Loucy (cell line): ENCODE results near the gene RMRP.

Experiments
- H2AFZ ChIP-seq: fragments of 200-600 bp; sonication (generic); 2 replicates; pipeline ENCODE4 v1.6.0; 2016; ENCODE audit warnings: antibody characterized with exemption, mild to moderate bottlenecking, low read length, moderate library complexity
- H3F3A ChIP-seq: fragments of 200-600 bp; 2 replicates; pipeline ENCODE4 v1.6.0; 2016; ENCODE audit warnings: antibody characterized with exemption, low read depth, mild to moderate bottlenecking
- H3K27me3 ChIP-seq: fragments of 200-600 bp; sonication (generic); 2 replicates; pipeline ENCODE4 v1.6.1; 2014; ENCODE audit warnings: low read length, mild to moderate bottlenecking; ENCODE audit not compliant: insufficient read depth, poor library complexity, severe bottlenecking
- H3K36me3 ChIP-seq: fragments of 200-600 bp; sonication (generic); 2 replicates; pipeline ENCODE4 v1.6.1; 2016; ENCODE audit warnings: low read length; ENCODE audit not compliant: insufficient read depth
- H3K4me1 ChIP-seq: fragments of 200-600 bp; sonication (generic); 2 replicates; pipeline ENCODE4 v1.5.1; 2014; ENCODE audit warnings: low read length, mild to moderate bottlenecking; ENCODE audit not compliant: insufficient read depth, poor library complexity, severe bottlenecking
- H3K4me2 ChIP-seq: fragments of 200-600 bp; sonication (generic); 2 replicates; pipeline ENCODE4 v1.6.0; 2014; ENCODE audit warnings: antibody characterized with exemption, low read length, low read depth, mild to moderate bottlenecking; ENCODE audit not compliant: poor library complexity, severe bottlenecking
- H3K4me3 ChIP-seq: fragments of 200-600 bp; sonication (generic); 2 replicates; pipeline ENCODE4 v1.5.1; 2014; ENCODE audit warnings: low read length, mild to moderate bottlenecking, mixed read lengths; ENCODE audit not compliant: poor library complexity, severe bottlenecking
- H3K79me2 ChIP-seq: fragments of 200-600 bp; sonication (generic); 2 replicates; pipeline ENCODE4 v1.6.1; 2014; ENCODE audit warnings: low read length; ENCODE audit not compliant: insufficient read depth
- H3K9ac ChIP-seq: fragments of 200-600 bp; sonication (generic); 2 replicates; pipeline ENCODE4 v1.6.0; 2014; ENCODE audit warnings: mild to moderate bottlenecking, low read depth, low read length, moderate library complexity; ENCODE audit not compliant: poor library complexity, severe bottlenecking
- H3K9me2 ChIP-seq: fragments of 200-600 bp; sonication (generic); replicated peaks from 2 replicates; pipeline ENCODE4 v1.6.1; 2016; ENCODE audit warnings: low read depth, low read length, mixed read lengths
- H3K9me3 ChIP-seq: fragments of 200-600 bp; sonication (generic); 2 replicates; pipeline ENCODE4 v1.6.1; 2014; ENCODE audit warnings: mild to moderate bottlenecking, antibody characterized with exemption, low read length, low read depth; ENCODE audit not compliant: insufficient read depth
- H4K20me1 ChIP-seq: fragments of 200-600 bp; sonication (generic); 2 replicates; pipeline ENCODE4 v1.6.0; 2014; ENCODE audit warnings: antibody characterized with exemption, low read length, mild to moderate bottlenecking; ENCODE audit not compliant: insufficient read depth, poor library complexity, severe bottlenecking
- CTCF ChIP-seq: fragments of 200-600 bp; sonication (generic); conservative IDR thresholded peaks from 2 replicates; pipeline ENCODE4 v1.5.1; 2014; ENCODE audit warnings: mild to moderate bottlenecking, antibody characterized with exemption, low read length
- EZH2phosphoT487 ChIP-seq: fragments of 200-600 bp; IDR thresholded peaks from 2 replicates; pipeline ENCODE4 v1.6.1; 2018; ENCODE audit warnings: antibody characterized with exemption, mild to moderate bottlenecking, moderate library complexity, borderline replicate concordance

Gene RMRP

DNA sequence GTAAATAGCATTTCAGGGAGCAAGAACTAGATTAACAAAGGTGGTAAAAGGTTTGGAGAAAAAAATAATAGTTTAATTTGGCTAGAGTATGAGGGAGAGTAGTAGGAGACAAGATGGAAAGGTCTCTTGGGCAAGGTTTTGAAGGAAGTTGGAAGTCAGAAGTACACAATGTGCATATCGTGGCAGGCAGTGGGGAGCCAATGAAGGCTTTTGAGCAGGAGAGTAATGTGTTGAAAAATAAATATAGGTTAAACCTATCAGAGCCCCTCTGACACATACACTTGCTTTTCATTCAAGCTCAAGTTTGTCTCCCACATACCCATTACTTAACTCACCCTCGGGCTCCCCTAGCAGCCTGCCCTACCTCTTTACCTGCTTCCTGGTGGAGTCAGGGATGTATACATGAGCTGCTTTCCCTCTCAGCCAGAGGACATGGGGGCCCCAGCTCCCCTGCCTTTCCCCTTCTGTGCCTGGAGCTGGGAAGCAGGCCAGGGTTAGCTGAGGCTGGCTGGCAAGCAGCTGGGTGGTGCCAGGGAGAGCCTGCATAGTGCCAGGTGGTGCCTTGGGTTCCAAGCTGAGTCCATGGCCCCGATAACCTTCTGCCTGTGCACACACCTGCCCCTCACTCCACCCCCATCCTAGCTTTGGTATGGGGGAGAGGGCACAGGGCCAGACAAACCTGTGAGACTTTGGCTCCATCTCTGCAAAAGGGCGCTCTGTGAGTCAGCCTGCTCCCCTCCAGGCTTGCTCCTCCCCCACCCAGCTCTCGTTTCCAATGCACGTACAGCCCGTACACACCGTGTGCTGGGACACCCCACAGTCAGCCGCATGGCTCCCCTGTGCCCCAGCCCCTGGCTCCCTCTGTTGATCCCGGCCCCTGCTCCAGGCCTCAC, 15.6 kb upstream of the RMRP start, which contains the start of gene CA9:
Gene CA9 (plus strand): TSS at position 797 of the 893 bp plus-strand sequence. CDS start 32 bp downstream, at position 829.
- no peak within 1 kb of the TSS for H3K4me3 ChIP-seq
- no peaks in the 10 kb centered on the region for H4K20me1 ChIP-seq
- no peaks in the 10 kb centered on the region for H3K27me3 ChIP-seq
- H3F3A ChIP-seq = no peaks in the 10 kb centered on the region
- no peaks in the 10 kb centered on the region for H3K79me2 ChIP-seq
- H3K9me2 ChIP-seq = no peaks in the 10 kb centered on the region
- no peaks in the 10 kb centered on the region for H3K4me1 ChIP-seq
- no peak within 1 kb of the TSS for H3K4me2 ChIP-seq
- no peak within 1 kb of the TSS for H2AFZ ChIP-seq
- TF ChIP-seq CTCF (no peak), EZH2phosphoT487 (no peak)
- no peaks in the 10 kb centered on the region for H3K36me3 ChIP-seq
- H3K9ac ChIP-seq = no peak within 1 kb of the TSS
- H3K9me3 ChIP-seq = no peaks in the 10 kb centered on the region

DNA sequence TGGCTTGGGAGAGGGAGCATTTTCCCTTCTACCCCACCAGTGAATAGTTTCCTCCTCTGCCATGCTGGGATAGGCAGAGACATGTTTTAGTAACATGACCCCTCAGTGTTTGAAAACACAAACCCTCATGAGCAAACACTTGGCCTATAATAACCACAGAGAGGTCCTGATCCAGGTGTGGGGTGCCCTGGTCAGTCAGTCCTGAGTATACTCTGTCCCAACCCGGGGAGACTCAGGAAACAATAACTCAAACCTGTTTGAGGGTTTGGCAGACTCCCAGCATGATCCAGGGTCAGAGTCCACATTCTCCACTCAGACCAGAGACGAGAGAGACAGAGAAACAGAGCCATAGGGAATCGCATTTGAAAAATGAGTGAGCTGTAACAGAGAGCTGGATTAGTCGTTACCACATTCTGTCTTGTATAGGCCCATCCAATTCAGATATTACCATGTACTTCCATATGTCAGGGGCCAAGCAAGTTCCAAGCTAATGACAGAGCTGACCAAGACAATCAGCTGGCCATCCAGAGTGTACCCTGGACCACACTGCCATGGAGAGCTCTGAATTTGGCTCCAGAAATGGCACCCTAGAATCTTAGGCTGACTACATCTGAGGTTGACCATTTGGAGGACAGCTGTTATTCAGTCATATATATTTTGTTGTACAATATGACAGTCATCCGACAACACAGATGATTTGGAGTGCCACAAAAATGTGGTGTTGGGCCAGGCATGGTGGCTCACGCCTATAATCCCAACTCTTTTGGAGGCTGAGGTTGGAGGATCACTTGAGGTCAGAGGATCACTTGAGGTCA, 11.7 kb upstream of the RMRP start:
- Histone ChIP-seq H3K9me2 (no peaks in the 10 kb centered on the region), H3F3A (0 out of 2 replicates have a peak, but pooled peaks cover 1% of the 10 kb centered on the region), H2AFZ (no peak overlapping the region)

DNA sequence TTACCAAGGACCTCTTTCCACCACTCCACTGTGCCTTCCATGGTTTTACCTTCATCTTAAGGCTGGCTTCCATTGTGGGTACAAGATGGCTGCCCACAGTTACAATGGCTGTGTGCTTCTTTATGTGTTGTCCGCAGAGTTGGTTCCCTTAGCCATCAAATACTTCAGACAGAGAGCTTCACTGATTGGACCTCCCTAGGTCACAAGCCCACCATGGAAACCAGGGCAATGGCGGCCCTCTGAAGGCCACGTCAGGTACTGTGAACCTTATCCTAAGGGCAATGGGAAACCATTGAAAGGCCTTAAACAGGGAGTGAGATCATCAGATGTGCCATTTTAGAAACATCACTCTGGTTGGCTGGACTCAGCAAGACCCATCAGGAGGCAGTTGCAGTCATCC, 10.1 kb upstream of the RMRP start:
- Histone ChIP-seq H3K36me3 (no peaks in the 10 kb centered on the region), H3K4me3 (no peak overlapping the region), H3K9me2 (no peaks in the 10 kb centered on the region), H3K9me3 (no peaks in the 10 kb centered on the region), H4K20me1 (no peaks in the 10 kb centered on the region), H3F3A (0 out of 2 replicates have a peak, but pooled peaks cover 10% of the 10 kb centered on the region), H3K4me1 (peaks cover 23% of the 10 kb centered on the region), H3K79me2 (peaks cover 25% of the 10 kb centered on the region), H3K4me2 (no peak overlapping the region), H3K9ac (no peak overlapping the region), H2AFZ (no peak overlapping the region), H3K27me3 (no peaks in the 10 kb centered on the region)
- TF ChIP-seq EZH2phosphoT487 (no peak), CTCF (no peak)

More for the DNA sequence above, 11.7 kb upstream of the RMRP start:
- no peak overlapping the region for H3K9ac ChIP-seq
- H3K9me3 ChIP-seq = no peaks in the 10 kb centered on the region
- H3K4me1 ChIP-seq = peaks cover 7% of the 10 kb centered on the region
- H3K27me3 ChIP-seq = no peaks in the 10 kb centered on the region
- TF ChIP-seq CTCF (no peak), EZH2phosphoT487 (no peak)
- H3K4me2 ChIP-seq = no peak overlapping the region
- no peaks in the 10 kb centered on the region for H3K36me3 ChIP-seq
- H4K20me1 ChIP-seq = no peaks in the 10 kb centered on the region
- no peak overlapping the region for H3K4me3 ChIP-seq
- H3K79me2 ChIP-seq = peaks cover 9% of the 10 kb centered on the region
